GM18507 (cell line): ENCODE measurements around the gene SPOUT1.

Source experiments
- DNase-seq: peaks from one replicate; pipeline ENCODE4 v3.0.0; 2011; ENCODE audit warnings: low read depth; ENCODE audit not compliant: insufficient read length; ENCODE audit errors: extremely low spot score
- FAIRE-seq: peaks from 2 replicates; lab custom pipeline; 2011; peaks lifted over from hg19 to GRCh38; lab: Jason Lieb, UNC

The SPOUT1 gene

DNA sequence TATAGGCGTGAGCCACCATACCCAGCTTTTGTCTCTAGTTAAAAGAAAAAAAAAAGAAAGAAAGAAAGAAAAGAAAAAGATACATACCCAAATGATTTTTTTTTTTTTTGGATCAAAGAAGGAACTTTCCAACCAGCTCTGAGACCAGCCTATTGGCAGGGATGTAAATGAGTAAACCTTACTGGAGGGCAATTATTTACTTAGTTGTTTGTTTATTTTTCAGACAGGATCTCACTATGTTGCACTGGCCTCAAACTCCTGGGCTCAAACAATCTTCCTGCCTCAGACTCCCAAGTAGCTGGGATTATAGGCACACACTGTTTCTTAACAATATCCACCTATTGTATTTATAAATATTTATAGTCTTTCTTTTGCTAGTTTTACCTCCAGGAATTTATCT, 10.9 kb upstream of the SPOUT1 start:
- no peak for DNase-seq
- FAIRE-seq = no peak

DNA sequence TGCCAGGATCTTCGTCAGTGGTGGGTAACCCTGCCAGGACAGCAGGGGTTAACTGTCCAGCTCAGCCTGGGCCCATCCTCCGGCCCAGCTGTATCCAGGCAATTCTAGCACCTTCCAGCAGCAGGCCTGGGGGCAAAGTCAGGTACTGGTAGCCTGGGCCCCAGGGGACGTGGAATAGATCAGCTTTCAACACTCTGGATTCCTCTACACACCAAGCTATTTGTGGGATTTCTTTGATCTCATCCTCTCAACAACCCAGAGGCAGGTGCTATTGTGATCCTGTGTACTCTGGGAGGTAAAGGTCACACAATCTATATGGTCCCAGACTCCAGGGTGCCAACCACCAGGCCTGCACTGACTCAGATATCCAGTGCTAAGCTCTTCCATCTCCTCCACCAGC, 8.7 kb upstream of the SPOUT1 start:
- FAIRE-seq (no peak), DNase-seq (no peak)

DNA sequence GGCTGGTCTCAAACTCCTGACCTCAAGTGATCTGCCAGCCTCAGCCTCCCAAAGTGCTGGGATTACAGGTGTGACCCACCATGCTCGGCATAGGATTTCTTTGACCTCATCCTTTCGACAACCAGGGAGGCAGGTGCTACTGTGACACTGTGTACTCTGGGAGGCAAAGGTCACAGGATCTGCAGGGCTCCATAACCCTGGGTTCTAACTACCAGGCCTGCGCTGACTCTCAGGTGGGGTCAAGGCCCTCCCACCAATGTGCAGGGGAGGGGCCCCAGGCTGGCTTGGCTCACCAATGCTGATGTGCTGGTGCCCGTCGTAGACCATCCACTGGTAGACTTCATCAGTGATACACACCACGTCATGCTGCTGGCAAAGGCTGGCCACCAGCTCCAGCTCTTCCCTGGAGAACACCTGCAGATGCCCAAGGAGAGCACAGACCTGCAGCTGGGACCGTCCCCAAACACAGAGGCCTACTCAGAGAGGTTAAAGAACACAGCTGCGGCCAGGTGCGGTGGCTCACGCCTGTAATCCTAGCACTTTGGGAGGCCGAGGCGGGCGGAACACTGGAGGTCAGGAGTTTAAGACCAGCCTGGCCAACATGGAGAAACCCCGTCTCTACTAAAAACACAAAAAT, 7.0 kb upstream of the SPOUT1 start:
- no peak for DNase-seq
- FAIRE-seq = no peak

DNA sequence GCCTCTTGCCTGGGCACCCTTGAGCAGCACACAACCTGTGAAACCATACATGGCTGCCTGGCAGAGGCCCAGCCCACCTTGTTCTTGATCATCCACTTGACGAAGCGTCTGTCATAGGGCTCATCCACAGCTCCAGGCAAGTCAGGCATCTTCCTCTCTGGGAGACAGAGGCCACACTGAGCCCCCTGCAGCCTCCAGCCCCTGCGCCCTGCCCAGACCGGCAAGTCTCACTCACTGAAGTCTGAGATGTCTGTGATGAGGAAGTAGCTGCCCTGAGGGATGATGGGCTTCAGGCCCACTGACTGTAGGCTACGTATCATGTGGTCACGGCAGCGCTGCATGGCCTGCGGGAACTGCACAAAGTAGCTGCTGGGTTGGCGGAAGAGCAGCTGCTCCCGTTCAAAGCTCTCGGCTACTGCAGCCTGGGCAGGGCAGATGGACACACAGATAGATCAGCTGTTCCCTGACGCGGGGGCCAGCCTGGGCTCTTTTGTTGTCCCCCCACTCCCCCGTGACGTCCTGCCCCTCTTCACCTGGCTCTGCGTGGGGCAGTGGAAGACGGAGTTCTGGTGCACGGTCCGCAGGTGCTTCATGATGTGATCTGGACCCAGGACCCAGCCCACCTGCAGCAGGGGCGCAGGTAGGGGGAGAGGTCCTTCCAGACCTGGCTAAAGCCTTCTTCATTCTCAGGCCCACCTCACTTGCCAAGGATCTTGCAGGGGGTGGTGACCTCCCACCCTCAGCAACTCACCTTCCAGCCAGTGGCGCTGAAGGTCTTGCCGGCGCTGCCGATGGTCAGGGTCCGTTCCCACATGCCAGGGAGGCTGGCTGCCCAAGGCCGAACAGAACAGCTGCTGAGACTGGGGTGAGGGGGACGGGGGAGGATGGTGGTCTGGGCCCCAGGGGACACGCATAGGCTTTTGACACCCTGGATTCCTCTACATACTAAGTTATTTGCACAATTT, 5.9 kb upstream of the SPOUT1 start:
- DNase-seq (no peak), FAIRE-seq (no peak)

DNA sequence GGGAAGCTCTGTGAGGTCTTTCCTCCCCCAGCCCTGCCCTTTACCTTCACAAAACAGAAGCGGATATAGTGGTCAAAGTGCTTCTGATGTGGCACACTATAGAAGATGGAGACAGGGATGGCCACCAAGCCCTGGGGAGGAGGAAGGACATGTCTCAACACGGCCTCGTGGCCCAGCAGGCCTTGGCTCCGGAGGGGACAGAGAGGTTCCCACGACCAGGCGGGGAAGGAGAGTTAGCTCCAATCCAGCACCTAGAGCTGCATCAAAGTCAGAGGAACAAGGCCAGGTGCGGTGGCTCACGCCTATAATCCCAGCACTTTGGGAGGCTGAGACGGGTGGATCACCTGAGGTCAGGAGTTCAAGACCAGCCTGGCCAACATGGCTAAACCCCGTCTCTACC, 4.1 kb upstream of the SPOUT1 start:
- DNase-seq (no peak), FAIRE-seq (no peak)

DNA sequence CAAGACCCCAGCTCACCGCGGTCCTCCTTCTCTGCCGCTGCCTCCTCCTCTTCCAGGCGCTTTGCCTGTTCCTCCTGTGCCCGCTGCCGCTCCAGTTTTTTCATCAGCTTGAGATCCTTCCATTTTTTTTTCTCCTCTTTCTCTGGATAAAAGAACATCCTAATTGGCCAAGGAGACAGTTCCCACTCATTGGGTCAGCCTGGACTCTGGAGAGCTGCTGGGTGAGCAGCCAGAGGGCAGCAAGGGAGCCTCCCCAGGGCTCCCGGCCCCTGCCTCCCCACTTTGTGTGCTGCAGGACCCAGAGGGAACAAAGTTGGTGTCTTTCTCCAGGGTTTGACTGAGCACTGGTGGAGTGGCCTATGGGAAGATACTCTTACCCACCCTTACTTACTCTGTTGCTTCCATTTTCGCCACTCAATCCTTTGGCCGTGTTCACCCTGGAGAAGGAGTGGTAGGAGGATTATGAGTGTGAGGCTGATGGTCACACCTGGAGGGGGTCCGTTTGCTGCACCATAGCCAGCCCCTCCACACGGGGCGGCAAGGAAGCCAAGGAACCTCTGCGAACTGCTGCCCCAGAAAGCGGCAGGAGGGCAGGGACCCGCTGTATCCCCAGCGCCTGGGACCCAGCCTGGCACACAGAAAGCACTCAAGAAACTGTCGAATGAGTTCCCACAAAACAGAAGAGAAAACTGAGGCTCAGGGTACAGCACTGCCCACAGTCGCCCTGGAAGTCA, 708 bp downstream of the SPOUT1 start:
- no peak for FAIRE-seq
- DNase-seq = no peak

DNA sequence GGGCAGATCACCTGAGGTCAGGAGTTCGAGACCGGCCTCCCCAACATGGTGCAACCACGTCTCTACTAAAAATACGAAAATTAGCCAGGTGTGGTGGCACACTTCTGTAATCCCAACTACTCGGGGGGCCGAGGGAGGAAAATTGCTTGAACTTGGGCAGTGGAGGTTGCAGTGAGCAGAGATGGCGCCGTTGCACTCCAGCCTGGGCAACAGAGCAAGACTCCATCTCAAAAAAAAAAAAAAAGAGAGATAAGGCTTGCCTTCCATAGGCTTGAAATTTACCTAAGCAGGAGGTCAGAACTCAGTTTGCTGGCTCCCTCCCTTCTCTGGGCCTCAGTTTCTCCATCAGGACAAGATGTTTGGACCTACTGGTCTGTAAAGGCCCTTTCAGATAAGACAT, 1.3 kb downstream of the SPOUT1 start:
- FAIRE-seq (no peak), DNase-seq (no peak)

DNA sequence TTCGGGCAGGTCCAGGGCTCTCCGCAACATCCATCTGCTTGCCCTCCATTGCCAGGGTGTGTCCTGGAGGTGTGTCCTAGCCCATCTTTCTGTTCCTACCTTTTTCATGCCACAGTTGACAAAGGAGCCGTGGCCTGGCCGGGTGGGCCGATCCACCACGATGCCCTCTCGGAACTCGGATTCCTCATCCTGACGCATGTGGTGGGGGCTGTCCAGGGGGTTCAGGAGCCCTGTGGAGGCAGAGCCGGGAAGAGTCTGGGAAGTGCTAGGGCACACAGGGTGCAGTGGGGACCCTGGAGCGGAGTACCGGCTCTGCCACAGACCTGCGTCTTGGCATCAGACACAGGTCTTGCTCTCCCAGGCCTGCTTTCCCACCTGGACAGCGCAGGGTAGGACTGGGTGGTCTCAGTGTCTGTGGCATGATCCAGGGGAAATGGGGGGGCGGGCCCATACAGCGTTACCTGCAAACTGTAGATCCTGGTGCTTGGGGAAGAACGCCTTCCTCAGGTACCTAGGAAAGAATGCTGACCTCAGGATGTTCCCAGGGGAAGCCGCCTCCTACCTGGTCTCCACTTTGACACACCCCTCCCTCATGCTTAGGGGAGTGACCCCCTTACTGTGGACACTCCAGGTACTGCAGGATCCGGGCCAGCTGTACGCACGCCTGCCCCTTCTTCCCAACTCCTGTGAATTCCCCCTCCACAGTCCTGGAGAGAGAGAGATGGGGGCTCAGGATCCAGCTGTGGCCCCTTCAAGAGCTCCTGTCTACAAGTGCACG, 3.5 kb downstream of the SPOUT1 start:
- no peak for FAIRE-seq

DNA sequence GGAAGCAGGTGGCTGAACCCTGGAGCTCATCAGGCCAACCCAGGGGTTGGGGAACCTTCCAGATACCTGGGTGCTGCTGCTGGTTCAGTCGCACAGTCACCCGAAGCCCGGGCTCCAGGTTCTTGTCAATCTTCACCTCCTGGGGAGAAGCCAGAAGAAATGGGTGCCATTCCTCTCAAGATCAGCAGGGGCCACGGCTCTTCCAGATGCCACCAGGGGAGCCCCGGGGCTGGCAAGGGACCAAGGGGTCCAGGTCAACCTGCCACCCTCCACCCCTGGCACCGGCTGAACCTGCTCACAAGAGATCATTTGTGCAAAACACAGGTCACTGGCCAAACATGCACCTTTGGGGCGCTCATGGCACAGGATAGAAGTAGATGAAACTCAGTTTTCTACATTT, 4.7 kb downstream of the SPOUT1 start:
- no peak for FAIRE-seq
- no peak for DNase-seq

More for the DNA sequence above, 3.5 kb downstream of the SPOUT1 start:
- no peak for DNase-seq

DNA sequence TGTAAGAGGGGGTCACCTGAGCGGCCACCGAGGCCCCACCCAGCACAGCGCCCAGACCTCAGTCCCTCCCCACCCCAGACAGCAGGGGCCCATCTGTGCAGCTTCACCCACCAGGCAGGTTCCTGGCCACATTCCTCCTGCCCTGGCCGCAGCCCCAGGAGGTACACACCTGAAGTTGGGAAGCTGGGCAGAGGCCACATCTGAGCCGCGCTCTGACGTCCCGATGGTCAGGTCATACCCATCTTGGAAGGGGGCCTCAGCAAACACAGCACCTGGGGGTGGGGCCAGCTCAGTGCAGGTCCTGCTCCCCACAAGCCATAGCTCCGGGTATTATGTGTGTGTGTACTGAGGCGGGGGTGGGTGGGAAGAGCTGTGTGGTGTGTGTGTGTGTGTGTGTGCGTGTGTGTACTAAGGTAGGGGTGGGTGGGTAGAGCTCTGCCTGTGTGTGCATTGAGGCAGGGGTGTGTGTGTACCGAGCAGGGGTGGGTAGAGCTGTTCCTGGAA, 5.6 kb downstream of the SPOUT1 start:
- no peak for DNase-seq
- no peak for FAIRE-seq

DNA sequence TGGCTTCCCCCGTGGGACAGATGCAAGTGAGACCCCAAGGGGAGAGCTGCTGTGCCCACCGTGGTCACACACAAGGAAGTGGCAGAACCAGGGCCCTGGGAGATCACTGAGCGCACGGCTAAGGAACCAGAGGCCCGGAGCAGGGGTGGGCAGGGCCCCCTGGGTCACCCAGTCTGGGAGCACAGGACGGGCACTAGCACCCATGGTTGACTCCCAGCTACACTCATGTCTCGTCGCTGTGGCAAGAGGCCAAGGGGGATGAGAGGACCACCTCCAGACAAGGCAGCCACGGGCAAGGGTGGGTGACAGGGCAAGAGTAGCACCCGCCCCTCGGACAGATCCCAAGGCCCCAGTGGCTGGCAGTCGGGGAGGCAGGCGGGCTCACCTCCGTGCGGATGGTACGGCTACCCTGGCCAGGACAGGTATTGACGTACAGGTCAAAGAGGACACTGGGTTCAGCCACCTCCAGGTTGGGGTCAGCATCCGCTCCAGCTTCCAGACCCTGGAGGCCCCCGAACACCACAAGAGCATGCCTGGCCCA, 6.2 kb downstream of the SPOUT1 start:
- FAIRE-seq = no peak
- DNase-seq = no peak

DNA sequence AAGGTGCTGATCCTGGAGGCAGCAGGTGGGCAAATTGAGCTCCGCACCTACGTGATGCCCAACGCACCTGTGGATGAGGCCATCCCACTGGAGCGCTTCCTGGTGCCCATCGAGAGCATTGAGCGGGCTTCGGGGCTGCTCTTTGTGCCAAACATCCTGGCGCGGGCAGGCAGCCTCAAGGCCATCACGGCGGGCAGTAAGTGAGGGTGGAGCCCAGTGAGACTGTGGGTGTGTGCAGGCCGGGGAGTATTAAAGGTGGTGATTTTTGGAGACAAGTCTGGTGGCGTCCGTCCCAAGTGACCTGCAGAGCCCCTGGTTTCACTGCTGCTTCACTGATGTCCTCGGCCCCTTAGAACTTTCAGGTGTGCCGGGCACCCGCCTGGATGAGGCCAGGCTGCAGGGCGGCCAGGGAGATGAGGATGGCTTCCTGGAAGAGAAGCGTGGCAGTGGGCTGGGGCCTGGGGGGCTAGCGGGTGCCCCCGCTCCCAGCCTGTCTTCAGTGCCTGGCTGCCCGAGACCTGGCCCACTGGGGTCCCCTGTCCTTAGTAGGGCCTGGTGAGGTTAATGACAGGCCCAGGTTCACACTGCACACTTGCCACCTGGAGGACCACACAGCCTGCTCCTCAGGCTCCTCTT, 7.1 kb downstream of the SPOUT1 start:
- FAIRE-seq (no peak), DNase-seq (no peak)

DNA sequence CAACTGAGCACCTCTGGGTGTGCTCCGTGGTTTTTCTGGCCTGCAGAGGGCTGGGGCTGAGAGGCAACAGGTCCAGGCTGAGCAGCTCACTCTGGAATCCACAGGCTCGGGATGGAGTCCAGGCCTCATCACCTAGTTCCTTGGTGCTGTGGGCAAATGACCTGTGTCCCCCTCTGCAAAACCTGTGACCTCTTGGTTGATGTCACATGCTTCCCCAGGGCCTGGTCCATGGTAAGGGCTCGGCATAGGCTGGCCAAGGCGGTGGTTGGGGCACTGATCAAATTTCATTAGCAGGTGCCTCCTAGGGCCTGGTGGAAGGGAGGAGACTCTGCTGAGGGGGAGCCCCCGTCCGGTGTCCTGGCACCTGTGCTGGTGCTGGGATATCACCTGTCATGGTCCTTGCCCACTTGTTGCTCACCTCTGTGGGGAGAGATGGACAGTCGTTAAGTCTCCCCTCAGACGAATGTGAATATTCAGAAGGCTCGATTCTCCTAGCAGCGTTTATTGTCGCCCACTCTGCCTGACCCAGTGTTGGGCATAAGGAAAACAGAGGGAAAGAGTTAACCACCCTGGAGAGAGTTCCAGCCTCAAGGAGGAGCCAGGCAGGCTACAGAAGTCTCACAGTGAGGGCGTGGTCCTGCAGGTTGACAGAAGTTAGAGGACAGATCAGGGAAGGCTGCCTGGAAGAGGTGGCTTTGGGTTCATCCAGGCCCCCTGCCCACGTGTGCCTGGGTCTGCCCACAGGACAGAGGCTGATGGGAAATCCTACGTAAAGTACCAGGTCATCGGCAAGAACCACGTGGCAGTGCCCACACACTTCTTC, 7.8 kb downstream of the SPOUT1 start:
- FAIRE-seq = no peak
- DNase-seq = no peak

DNA sequence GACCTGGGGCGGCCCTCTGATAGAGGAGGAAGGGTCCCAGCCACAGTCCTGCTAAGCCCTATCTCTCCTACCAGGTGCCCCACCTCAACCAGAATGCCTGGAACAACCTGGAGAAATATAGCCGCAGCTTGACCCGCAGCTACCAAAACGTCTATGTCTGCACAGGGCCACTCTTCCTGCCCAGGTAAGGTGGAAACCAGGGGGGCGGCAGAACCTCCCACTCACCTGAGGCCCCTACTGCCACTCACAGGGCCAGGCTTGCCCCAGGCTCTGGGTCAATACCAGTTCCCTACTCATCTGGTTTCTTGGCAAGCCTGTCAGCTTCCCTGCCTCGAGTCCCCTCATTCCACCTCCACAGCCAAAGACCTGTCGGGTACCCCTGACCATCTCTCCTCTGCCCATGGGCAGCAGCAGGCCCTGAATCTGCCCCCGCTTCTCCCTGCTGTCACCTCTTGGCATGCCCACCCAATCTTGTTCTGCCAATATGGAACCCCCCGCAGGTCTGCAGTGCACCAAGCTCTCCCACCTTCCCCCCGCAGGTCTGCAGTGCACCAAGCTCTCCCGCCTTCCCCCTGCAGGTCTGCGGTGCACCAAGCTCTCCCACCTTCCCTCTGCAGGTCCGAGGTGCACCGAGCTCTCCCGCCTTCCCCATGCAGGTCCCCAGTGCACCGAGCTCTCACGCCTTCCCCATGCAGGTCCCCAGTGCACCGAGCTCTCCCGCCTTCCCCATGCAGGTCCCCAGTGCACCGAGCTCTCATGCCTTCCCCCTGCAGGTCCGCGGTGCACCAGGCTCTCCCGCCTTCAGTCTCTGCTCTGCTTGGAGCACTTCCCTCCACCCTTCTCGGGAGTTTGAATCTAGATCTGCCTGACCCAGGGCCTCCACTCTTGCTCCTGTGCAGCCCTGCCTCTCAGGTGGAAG, 8.7 kb downstream of the SPOUT1 start:
- no peak for FAIRE-seq

DNA sequence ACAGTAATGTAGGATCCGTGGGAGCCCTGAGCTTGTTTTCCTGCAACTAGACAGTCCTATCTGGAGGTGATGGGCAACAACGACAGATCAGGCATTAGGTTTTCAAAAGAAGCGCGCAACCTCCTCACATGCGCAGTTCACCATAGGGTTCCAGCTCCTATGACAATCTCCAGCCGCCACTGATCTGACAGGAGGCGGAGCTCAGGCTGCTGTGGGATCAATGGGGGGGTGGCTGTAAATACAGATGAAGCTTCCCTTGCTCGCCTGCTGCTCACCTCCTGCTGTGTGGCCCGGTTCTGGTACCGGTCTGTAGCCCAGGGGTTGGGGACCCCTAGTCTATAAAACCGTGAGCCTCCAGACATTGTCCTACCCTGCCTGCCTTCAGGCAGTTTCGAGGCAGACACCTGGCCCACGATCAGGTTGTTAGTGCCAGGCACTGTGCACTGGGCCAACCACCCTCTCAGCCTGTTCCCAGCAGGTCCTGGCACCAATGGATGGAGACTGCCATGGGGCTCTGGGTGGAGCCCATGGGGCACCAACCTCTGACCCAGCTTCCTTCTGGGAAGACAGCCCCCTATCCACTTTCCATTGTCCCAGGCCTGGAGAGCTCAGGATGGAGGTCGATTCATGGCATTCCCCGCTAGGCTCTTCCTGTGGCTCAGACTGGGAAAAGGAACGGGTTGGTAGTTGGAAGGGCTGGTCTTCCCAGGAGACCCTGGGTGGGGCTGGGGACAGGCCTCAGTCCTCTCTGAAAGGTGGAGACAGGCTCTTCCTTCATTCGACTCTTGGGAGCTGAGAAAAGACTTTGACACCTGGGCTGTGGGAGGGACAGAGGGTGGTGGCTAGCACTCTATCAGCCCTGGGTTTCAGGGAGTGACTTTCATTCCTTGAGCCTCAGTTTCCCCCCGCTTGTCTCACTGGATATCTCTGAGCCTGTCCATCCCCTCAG, 9.6 kb downstream of the SPOUT1 start:
- FAIRE-seq (no peak), DNase-seq (no peak)

More for the DNA sequence above, 8.7 kb downstream of the SPOUT1 start:
- DNase-seq = no peak
